Cardiac muscle cell (in vitro differentiated cells and primary cell): ENCODE data around the gene PPP2R5D. TPM values are rescaled to one million over a fixed set of nuclear protein-coding genes. Genes with fewer than 3 reads are reported as not detected.
"Not testable (repeated sequence)": the region's sequence is repeated elsewhere in the genome, so short reads cannot be mapped to it uniquely, and the experiment has no call there.

Experiments used
- DNase-seq, 2 donors: peaks; one replicate each; pipeline versions ENCODE4 v3.0.0 to v3.0.0-alpha.2; 2010 to 2017; ENCODE audit warnings: low read depth in 1 of 2, low spot score in 1 of 2
- H3K27ac ChIP-seq: fragments of 200-600 bp; sonication (generic); 2 replicates; pipeline ENCODE4 v1.5.1; 2016
- H3K27me3 ChIP-seq: fragments of 200-600 bp; sonication (generic); 2 replicates; pipeline ENCODE4 v1.6.0; 2016; ENCODE audit warnings: control low read depth
- H3K36me3 ChIP-seq: fragments of 200-600 bp; sonication (generic); 2 replicates; pipeline ENCODE4 v1.5.1; 2016; ENCODE audit warnings: control low read depth
- H3K4me1 ChIP-seq: fragments of 200-600 bp; sonication (generic); 2 replicates; pipeline ENCODE4 v1.8.1; 2017; ENCODE audit warnings: low read depth, mild to moderate bottlenecking, mixed run types
- H3K4me3 ChIP-seq: fragments of 200-600 bp; sonication (generic); 2 replicates; pipeline ENCODE4 v1.5.1; 2016; ENCODE audit warnings: mild to moderate bottlenecking
- H3K9me3 ChIP-seq: fragments of 200-600 bp; sonication (generic); 2 replicates; pipeline ENCODE4 v1.5.1; 2017; ENCODE audit warnings: low read depth, mild to moderate bottlenecking, control low read depth
- polyA plus RNA-seq: library from polyadenylated mRNA; unstranded; fragments of >200 nt; fragmentation: Nextera tagmentation; extraction: Ambion mirVana; gene quantifications from 2 replicates; pipeline ENCODE4 v1.2.1, GENCODE V29; 2016
- total RNA-seq: library from RNA; depleted of rRNA; stranded (reverse); fragments of >200 nt; gene quantifications from 2 replicates; pipeline ENCODE4 v1.2.3, GENCODE V29; 2016
- TF ChIP-seq, protein P1 (sequence below): IDR thresholded peaks from 2 replicates; pipeline ENCODE4 v1.5.1; 2012; ENCODE audit warnings: low read depth, mild to moderate bottlenecking, low read length

PPP2R5D gene
- total and polyA plus RNA-seq, 2 experiments from 2014 or later = 48.8 to 70.0 TPM

DNA sequence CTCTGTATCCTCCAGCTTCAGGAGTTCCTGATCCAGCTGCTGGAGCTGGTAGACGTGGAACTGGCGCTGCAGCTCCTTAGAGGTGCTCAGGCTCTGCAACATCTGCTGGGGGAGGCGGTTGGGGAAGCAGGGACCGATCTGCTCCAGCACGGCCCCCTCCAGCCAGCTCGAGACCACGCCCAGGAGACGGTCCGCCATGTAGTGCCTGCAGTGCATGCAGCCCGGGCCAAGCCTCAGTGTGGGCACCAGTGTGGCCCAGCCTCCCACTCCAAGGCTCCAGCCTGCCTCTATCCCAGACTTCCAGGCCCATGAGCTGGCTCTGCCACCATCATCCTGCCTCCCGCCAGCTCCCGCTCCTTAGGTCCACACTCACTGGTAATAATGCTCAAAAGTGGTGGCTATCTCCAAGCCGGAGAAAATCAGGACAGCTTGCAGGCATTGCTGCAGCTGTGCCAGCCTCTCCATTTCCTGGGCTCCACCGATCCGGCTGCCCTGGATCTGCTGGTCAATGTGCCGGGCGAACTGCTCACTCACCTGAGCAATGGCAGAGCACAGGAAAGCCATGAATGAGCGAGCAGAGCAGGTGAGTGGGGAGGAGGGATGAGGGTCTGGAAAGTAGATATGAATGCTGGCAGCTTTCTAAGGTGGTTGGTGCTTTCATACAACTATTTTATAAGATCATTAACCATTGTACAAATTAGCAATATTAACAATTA, 56.3 kb downstream of the PPP2R5D start:
- DNase-seq = no peak
- H3K27me3 ChIP-seq = no peaks in the 10 kb centered on the region
- no peak overlapping the region for H3K27ac ChIP-seq
- H3K36me3 ChIP-seq = peaks cover 60% of the 10 kb centered on the region
- TF ChIP-seq, protein P1, sequence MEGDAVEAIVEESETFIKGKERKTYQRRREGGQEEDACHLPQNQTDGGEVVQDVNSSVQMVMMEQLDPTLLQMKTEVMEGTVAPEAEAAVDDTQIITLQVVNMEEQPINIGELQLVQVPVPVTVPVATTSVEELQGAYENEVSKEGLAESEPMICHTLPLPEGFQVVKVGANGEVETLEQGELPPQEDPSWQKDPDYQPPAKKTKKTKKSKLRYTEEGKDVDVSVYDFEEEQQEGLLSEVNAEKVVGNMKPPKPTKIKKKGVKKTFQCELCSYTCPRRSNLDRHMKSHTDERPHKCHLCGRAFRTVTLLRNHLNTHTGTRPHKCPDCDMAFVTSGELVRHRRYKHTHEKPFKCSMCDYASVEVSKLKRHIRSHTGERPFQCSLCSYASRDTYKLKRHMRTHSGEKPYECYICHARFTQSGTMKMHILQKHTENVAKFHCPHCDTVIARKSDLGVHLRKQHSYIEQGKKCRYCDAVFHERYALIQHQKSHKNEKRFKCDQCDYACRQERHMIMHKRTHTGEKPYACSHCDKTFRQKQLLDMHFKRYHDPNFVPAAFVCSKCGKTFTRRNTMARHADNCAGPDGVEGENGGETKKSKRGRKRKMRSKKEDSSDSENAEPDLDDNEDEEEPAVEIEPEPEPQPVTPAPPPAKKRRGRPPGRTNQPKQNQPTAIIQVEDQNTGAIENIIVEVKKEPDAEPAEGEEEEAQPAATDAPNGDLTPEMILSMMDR = no peak
- no peaks in the 10 kb centered on the region for H3K4me1 ChIP-seq
- no peak overlapping the region for H3K4me3 ChIP-seq
- H3K9me3 ChIP-seq = no peaks in the 10 kb centered on the region

DNA sequence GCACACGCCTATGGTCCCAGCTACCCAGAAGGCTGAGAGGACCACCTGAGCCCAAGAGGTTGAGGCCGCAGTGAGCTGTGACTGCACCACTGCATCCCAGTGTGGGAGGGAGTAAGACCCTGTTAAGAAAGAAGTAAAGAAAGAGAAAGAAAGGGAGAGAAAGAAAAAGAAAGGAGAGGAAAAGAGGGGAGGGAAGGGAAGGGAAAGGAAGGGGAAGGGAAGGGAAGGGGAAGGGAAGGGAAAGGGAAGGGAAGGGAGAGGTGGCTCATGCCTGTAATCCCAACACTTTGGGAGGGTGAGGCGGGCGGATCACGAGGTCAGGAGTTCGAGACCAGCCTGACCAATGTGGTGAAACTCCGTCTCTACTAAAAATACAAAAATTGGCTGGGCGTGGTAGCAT, 57.1 kb downstream of the PPP2R5D start:
- H3K4me3 ChIP-seq, H3K9me3 ChIP-seq, H3K27me3 ChIP-seq, H3K4me1 ChIP-seq, H3K27ac ChIP-seq, DNase-seq: not testable (repeated sequence)
- peaks cover 67% of the 10 kb centered on the region for H3K36me3 ChIP-seq

DNA sequence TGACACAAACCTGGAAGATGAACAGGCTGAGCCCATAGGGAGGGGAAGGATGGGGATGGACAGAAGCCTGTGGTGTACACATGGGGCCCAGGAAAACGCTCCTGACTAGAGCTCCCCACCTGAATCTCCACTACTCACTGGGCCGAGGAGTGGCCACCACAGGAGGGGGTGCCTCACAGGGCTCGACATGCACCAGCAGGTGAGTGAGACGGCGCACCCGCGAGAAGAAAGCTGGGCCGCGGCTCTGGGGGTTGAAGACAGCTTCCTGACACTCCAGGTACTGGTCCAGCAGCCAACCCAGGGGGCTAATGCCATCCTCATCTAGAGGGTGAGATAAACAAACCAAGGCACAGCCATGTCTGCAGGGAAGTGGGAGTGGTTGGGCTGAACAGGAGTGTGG, 58.9 kb downstream of the PPP2R5D start:
- Histone ChIP-seq H3K36me3 (peaks cover 62% of the 10 kb centered on the region), H3K4me3 (no peak overlapping the region), H3K4me1 (no peaks in the 10 kb centered on the region), H3K27me3 (no peaks in the 10 kb centered on the region), H3K9me3 (no peaks in the 10 kb centered on the region), H3K27ac (no peak overlapping the region)
- no peak for DNase-seq
- TF ChIP-seq, protein P1 = no peak

DNA sequence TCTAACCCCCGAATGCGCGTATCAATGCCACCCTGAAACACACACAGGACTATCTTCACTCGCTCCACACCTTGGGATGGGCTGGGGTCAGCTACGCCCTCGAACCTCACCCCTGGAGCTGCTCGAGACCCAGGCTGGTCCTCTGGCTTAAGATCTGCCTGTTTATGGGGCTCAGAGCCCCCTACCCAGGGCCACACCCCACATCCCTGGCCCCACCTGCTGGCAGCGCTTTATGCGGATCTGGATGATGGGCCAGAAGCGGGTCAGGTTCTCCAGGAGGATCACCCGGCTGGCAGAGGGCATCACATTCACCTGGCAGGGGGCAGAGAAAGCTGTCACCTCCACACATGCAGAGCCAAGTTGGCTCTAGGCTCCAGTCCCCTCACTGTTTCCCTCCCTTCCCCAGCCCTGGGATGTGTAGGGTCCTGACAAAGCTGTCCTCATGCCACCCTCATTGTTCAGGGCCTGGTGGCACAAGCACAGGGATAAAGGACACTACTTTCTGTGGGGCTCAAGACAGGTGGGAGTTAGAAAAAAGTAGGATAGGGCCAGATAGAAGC, 61.1 kb downstream of the PPP2R5D start:
- H3K27ac ChIP-seq = no peak overlapping the region
- H3K36me3 ChIP-seq = peaks cover 69% of the 10 kb centered on the region
- H3K4me1 ChIP-seq = no peaks in the 10 kb centered on the region
- H3K9me3 ChIP-seq = no peaks in the 10 kb centered on the region
- TF ChIP-seq, protein P1 = no peak
- no peak for DNase-seq
- H3K4me3 ChIP-seq = no peak overlapping the region
- no peaks in the 10 kb centered on the region for H3K27me3 ChIP-seq

DNA sequence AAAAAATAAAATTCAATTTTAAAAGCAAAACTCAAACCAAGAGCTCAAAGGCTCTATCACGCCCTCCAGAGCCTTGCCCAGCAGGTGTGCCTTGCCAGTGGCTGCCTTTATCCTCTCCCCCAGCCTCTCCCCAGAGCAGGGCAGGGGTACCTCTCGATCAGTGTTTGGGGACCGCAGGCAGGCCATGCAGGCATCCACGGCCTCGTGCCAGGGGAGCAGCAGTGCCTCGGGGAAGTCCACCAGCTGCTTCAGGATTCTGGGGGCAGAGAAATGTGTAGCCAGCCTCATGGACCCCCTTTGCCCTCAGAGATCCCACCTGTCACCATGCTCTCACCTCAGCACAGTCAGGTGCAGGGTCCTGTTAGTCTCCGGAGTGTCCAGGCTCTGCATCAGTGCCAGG, 63.6 kb downstream of the PPP2R5D start:
- TF ChIP-seq, protein P1 = no peak
- Histone ChIP-seq H3K4me1 (peaks cover 11% of the 10 kb centered on the region), H3K36me3 (peaks cover 55% of the 10 kb centered on the region), H3K27me3 (no peaks in the 10 kb centered on the region), H3K9me3 (no peaks in the 10 kb centered on the region), H3K4me3 (no peak overlapping the region), H3K27ac (no peak overlapping the region)
- DNase-seq = no peak

DNA sequence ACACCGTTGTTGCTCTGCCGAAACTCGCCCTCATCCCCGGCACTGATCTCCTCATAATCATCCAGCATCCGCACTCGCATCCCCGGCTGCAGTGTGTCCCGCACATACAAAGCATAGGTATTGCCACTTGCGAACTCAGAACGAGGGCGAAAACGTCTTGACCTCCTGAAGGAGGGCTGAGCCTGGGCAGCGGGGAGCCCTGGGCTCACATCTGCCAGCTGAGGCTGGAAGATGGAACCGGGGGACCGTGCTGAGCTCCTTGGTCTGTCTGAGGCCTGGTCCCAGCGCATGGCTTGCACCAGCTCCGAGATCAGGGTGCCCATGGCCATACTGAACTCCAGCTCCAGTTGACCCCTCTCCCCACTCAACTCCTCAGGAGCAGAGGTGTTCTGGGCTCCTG, 66.6 kb downstream of the PPP2R5D start:
- no peak for DNase-seq
- Histone ChIP-seq H3K9me3 (no peaks in the 10 kb centered on the region), H3K4me3 (no peak overlapping the region), H3K27ac (no peak overlapping the region), H3K4me1 (peaks cover 11% of the 10 kb centered on the region), H3K36me3 (peaks cover 32% of the 10 kb centered on the region), H3K27me3 (no peaks in the 10 kb centered on the region)
- TF ChIP-seq, protein P1 = no peak
